IMR-90 (cell line): ENCODE data around the gene UGGT1. TPM values are rescaled to one million over a fixed set of nuclear protein-coding genes. Genes with fewer than 3 reads are reported as not detected.

Source experiments
- ATAC-seq: fragments of 200-7000 bp; cut with Tn5 transposase; 2 replicates; pipeline ENCODE4 v1.9.1; 2020; ENCODE audit warnings: low read depth, mild to moderate bottlenecking, moderate library complexity
- BruUV-seq: library from RNA; stranded (reverse); fragments of 400-500 nt; replicated peaks from 2 replicates; lab custom pipeline; 2021; lab: Mats Ljungman, UMichigan
- CTCF ChIA-PET: fragments of 300-600 bp; formaldehyde crosslinking; extraction: SDS; loops from one replicate; lab custom pipeline; 2021; ENCODE audit warnings: antibody characterized with exemption; lab: Yijun Ruan, JAX
- POLR2A ChIA-PET: fragments of 300-600 bp; sonication (Branson Sonifier 250); formaldehyde crosslinking; loops from one replicate; lab custom pipeline; 2022; ENCODE audit warnings: antibody characterized with exemption; ENCODE audit not compliant: unreplicated experiment; lab: Charles Lee
- DNase-seq: peaks from one replicate; pipeline ENCODE4 v3.0.0; 2013
- H2AFZ ChIP-seq: replicated peaks from 2 replicates; pipeline ENCODE3; 2013; ENCODE audit warnings: low read length, mild to moderate bottlenecking; ENCODE audit not compliant: poor library complexity
- H2AK5ac ChIP-seq: 2 replicates; pipeline ENCODE4 v1.6.1; 2013; ENCODE audit warnings: low read depth, low read length, inconsistent platforms
- H2AK9ac ChIP-seq: replicated peaks from 2 replicates; pipeline ENCODE3; 2013; ENCODE audit warnings: mild to moderate bottlenecking, low read depth, low read length, moderate library complexity; ENCODE audit not compliant: poor library complexity
- H2BK120ac ChIP-seq: 2 replicates; pipeline ENCODE4 v1.6.1; 2013; ENCODE audit warnings: low read depth, low read length, inconsistent platforms
- H2BK15ac ChIP-seq: 3 replicates; pipeline ENCODE4 v1.6.1; 2013; ENCODE audit warnings: low read depth, low read length, inconsistent platforms
- H2BK20ac ChIP-seq: 2 replicates; pipeline ENCODE4 v1.6.1; 2013; ENCODE audit warnings: low read depth, mild to moderate bottlenecking, inconsistent platforms, low read length, moderate library complexity
- H2BK5ac ChIP-seq: 2 replicates; pipeline ENCODE4 v1.6.1; 2013; ENCODE audit warnings: mild to moderate bottlenecking, low read depth, low read length, inconsistent platforms; ENCODE audit not compliant: poor library complexity, severe bottlenecking
- H3K14ac ChIP-seq: replicated peaks from 2 replicates; pipeline ENCODE4 v1.6.1; 2013; ENCODE audit warnings: low read depth, low read length, inconsistent platforms
- H3K18ac ChIP-seq: 2 replicates; pipeline ENCODE4 v1.6.1; 2013; ENCODE audit warnings: low read depth, low read length, control low read depth
- H3K23ac ChIP-seq: 2 replicates; pipeline ENCODE4 v1.6.1; 2013; ENCODE audit warnings: low read depth, low read length, inconsistent platforms
- H3K27ac ChIP-seq: 2 replicates; pipeline ENCODE4 v1.5.1; 2013; ENCODE audit warnings: mild to moderate bottlenecking, control low read depth, low read length; ENCODE audit not compliant: insufficient read depth
- H3K27me3 ChIP-seq: 2 replicates; pipeline ENCODE4 v1.6.1; 2013; ENCODE audit warnings: low read length; ENCODE audit not compliant: control insufficient read depth, insufficient read depth
- H3K36me3 ChIP-seq: 2 replicates; pipeline ENCODE4 v1.6.1; 2013; ENCODE audit warnings: low read length, mixed read lengths; ENCODE audit not compliant: control insufficient read depth, insufficient read depth
- H3K4ac ChIP-seq: 2 replicates; pipeline ENCODE4 v1.6.1; 2013; ENCODE audit warnings: low read depth, low read length, inconsistent platforms
- H3K4me1 ChIP-seq: 2 replicates; pipeline ENCODE4 v1.6.1; 2013; ENCODE audit warnings: low read length, mixed read lengths; ENCODE audit not compliant: control insufficient read depth, insufficient read depth
- H3K4me2 ChIP-seq: 2 replicates; pipeline ENCODE4 v1.6.1; 2013; ENCODE audit warnings: low read depth, mild to moderate bottlenecking, control low read depth, low read length, moderate library complexity
- H3K4me3 ChIP-seq: 2 replicates; pipeline ENCODE4 v1.5.1; 2013; ENCODE audit warnings: low read depth, mild to moderate bottlenecking, control low read depth, low read length, moderate library complexity; ENCODE audit not compliant: insufficient read depth
- H3K56ac ChIP-seq: 2 replicates; pipeline ENCODE4 v1.6.1; 2013; ENCODE audit warnings: low read length, inconsistent platforms; ENCODE audit not compliant: insufficient read depth; ENCODE audit errors: extremely low read depth
- H3K79me1 ChIP-seq, 2 experiments: 2 replicates each; pipeline ENCODE4 v1.6.1; 2013; ENCODE audit warnings: low read length in 2 of 2, inconsistent platforms in 1 of 2, low read depth in 1 of 2
- H3K9ac ChIP-seq: 2 replicates; pipeline ENCODE4 v1.6.1; 2013; ENCODE audit warnings: low read depth, low read length, control low read depth
- H3K9me1 ChIP-seq: 2 replicates; pipeline ENCODE4 v1.6.1; 2013; ENCODE audit warnings: low read length, inconsistent platforms; ENCODE audit not compliant: insufficient read depth
- H3K9me3 ChIP-seq: 2 replicates; pipeline ENCODE4 v1.6.1; 2013; ENCODE audit warnings: low read length; ENCODE audit not compliant: control insufficient read depth, insufficient read depth
- H4K20me1 ChIP-seq: 2 replicates; pipeline ENCODE4 v1.6.1; 2013; ENCODE audit warnings: low read length, inconsistent platforms; ENCODE audit not compliant: insufficient read depth
- H4K5ac ChIP-seq: 2 replicates; pipeline ENCODE4 v1.6.1; 2013; ENCODE audit warnings: mild to moderate bottlenecking, low read depth, low read length, control low read depth
- H4K8ac ChIP-seq, 2 experiments: 2 replicates each; pipeline ENCODE4 v1.6.1; 2013; ENCODE audit warnings: low read depth in 2 of 2, low read length in 2 of 2, control low read depth in 1 of 2, inconsistent platforms in 1 of 2
- H4K91ac ChIP-seq: 2 replicates; pipeline ENCODE4 v1.6.1; 2013; ENCODE audit warnings: low read depth, low read length, inconsistent platforms; ENCODE audit not compliant: insufficient read depth
- BHLHE40 ChIP-seq: fragments of 150-350 bp; IDR thresholded peaks from 2 replicates; pipeline ENCODE4 v1.6.1; 2016; ENCODE audit warnings: mild to moderate bottlenecking, low read depth, low read length
- CEBPB ChIP-seq: IDR thresholded peaks from 2 replicates; pipeline ENCODE4 v1.6.1; 2012; ENCODE audit warnings: low read depth, low read length, improper control_type of control experiment
- CHD1 ChIP-seq: IDR thresholded peaks from 2 replicates; pipeline ENCODE4 v1.6.1; 2012; ENCODE audit warnings: low read depth, low read length, improper control_type of control experiment
- CTCF ChIP-seq: conservative IDR thresholded peaks from 2 replicates; pipeline ENCODE4 v1.5.1; 2012; ENCODE audit warnings: mild to moderate bottlenecking, low read depth, low read length, improper control_type of control experiment
- ELK1 ChIP-seq: fragments of 150-350 bp; IDR thresholded peaks from 2 replicates; pipeline ENCODE4 v1.6.1; 2016; ENCODE audit warnings: low read depth, mild to moderate bottlenecking, low read length, moderate library complexity, borderline replicate concordance
- FOS ChIP-seq: fragments of 150-350 bp; IDR thresholded peaks from 2 replicates; pipeline ENCODE4 v1.6.1; 2016; ENCODE audit warnings: low read depth, low read length
- MAFK ChIP-seq: IDR thresholded peaks from 2 replicates; pipeline ENCODE4 v1.6.1; 2012; ENCODE audit warnings: low read depth, low read length, improper control_type of control experiment
- MAZ ChIP-seq: IDR thresholded peaks from 2 replicates; pipeline ENCODE4 v1.6.1; 2012; ENCODE audit warnings: low read depth, mild to moderate bottlenecking, low read length, improper control_type of control experiment, moderate library complexity, borderline replicate concordance
- MXI1 ChIP-seq: IDR thresholded peaks from 2 replicates; pipeline ENCODE4 v1.6.1; 2012; ENCODE audit warnings: low read depth, mild to moderate bottlenecking, low read length, moderate library complexity, borderline replicate concordance
- NFE2L2 ChIP-seq: fragments of 150-350 bp; IDR thresholded peaks from 2 replicates; pipeline ENCODE4 v1.6.1; 2016; ENCODE audit warnings: low read depth, mild to moderate bottlenecking, low read length
- POLR2A ChIP-seq: IDR thresholded peaks from 2 replicates; pipeline ENCODE4 v1.6.1; 2012; ENCODE audit warnings: mild to moderate bottlenecking, low read depth, low read length
- RAD21 ChIP-seq: IDR thresholded peaks from 2 replicates; pipeline ENCODE4 v1.6.1; 2012; ENCODE audit warnings: low read length, improper control_type of control experiment
- RCOR1 ChIP-seq: IDR thresholded peaks from 2 replicates; pipeline ENCODE4 v1.6.1; 2012; ENCODE audit warnings: mild to moderate bottlenecking, low read length, improper control_type of control experiment; ENCODE audit not compliant: insufficient replicate concordance
- RFX5 ChIP-seq: IDR thresholded peaks from 2 replicates; pipeline ENCODE4 v1.8.0; 2012; ENCODE audit warnings: low read depth, mild to moderate bottlenecking, low read length, moderate library complexity
- SMC3 ChIP-seq: fragments of 150-350 bp; IDR thresholded peaks from 2 replicates; pipeline ENCODE4 v1.6.1; 2016; ENCODE audit warnings: low read depth, mild to moderate bottlenecking, antibody characterized with exemption, low read length, moderate library complexity
- USF2 ChIP-seq: fragments of 150-350 bp; IDR thresholded peaks from 2 replicates; pipeline ENCODE4 v1.6.1; 2017; ENCODE audit warnings: mild to moderate bottlenecking, antibody characterized with exemption, low read length, low read depth
- WGBS, 2 experiments: methylation state at CpG; one replicate each; pipeline versions ENCODE4 v1.1.5 to v1.1.7; 2013; ENCODE audit warnings: missing lambda C conversion rate in 2 of 2; ENCODE audit not compliant: insufficient read length in 1 of 2; ENCODE audit errors: extremely low coverage in 2 of 2; 5-methylcytosine and 5-hydroxymethylcytosine counted together
- dilution Hi-C: fragments of 300-500 bp; cut with HindIII; formaldehyde crosslinking; loops from one replicate; pipeline ENCODE4 v1.14.3; 2018; ENCODE audit warnings: low sequenced_read_pairs; ENCODE audit not compliant: unreplicated experiment
- in situ Hi-C: fragments of 300-500 bp; cut with MboI; formaldehyde crosslinking; loops from 3 replicates; pipeline ENCODE4 v1.14.3; 2019; ENCODE audit warnings: low sequenced_read_pairs, inconsistent platforms, mixed read lengths
- intact Hi-C: fragments of 100-400 bp; cut with micrococcal nuclease; formaldehyde crosslinking; loops from 2 replicates; pipeline ENCODE4 v1.10.0; 2022
- polyA plus RNA-seq, 3 experiments: library from polyadenylated mRNA; depleted of rRNA; stranded (reverse); fragments of >200 nt; gene quantifications; 2 replicates each; pipeline ENCODE4 v1.2.3, GENCODE V29; 2012; ENCODE audit warnings: low replicate concordance in 1 of 3
- total RNA-seq: library from RNA; depleted of rRNA; stranded (reverse); fragments of >200 nt; gene quantifications from 2 replicates; pipeline ENCODE4 v1.2.3, GENCODE V29; 2012

Gene UGGT1
- total and polyA plus RNA-seq, 2 of the 4 experiments (the other 2 are of a cell fraction), result 26.1 to 71.3 TPM

GRCh38 chr2:128162266-128162665, 71.3 kb downstream of the UGGT1 start:
- Histone ChIP-seq H4K91ac (no peak overlapping the region), H2AK5ac (no peak overlapping the region), H3K18ac (no peak overlapping the region), H2AK9ac (no peak overlapping the region), H4K8ac (no peak overlapping the region), H3K36me3 (peaks cover 31% of the 10 kb centered on the region), H4K20me1 (no peaks in the 10 kb centered on the region), H3K14ac (no peak overlapping the region), H3K79me1 (peaks cover 6 to 11% of the 10 kb centered on the region in 2 experiments; a peak in 2 of 4 replicates), H2BK5ac (no peak overlapping the region), H3K4me1 (peaks cover 2% of the 10 kb centered on the region; the same call in 1 of the 2 replicates), H3K9me1 (0 out of 2 replicates have a peak, but pooled peaks cover 3% of the 10 kb centered on the region), H3K27me3 (no peaks in the 10 kb centered on the region), H2BK120ac (no peak overlapping the region), H3K4me3 (no peak overlapping the region), H3K56ac (no peak overlapping the region), H2AFZ (no peak overlapping the region), H3K4me2 (no peak overlapping the region), H3K27ac (no peak overlapping the region), H2BK20ac (no peak overlapping the region), H2BK15ac (no peak overlapping the region), H3K9me3 (no peaks in the 10 kb centered on the region), H4K5ac (no peak overlapping the region), H3K23ac (no peak overlapping the region), H3K9ac (no peak overlapping the region), H3K4ac (no peak overlapping the region)
- 93% methylated on average over 2 of the region's 2 CpGs; no CpG with 5 or more reads in 1 of the 2 experiments for WGBS, 2 experiments
- DNase-seq, result no peak
- CTCF ChIA-PET, result no interaction called here
- dilution Hi-C loops (no loop called here), intact Hi-C loops (no loop called here), in situ Hi-C loops (loop anchor here (25.0 kb wide), 1 partner anchor 1700 kb away; no protein-coding TSS in a partner anchor)
- no TSS peak for BruUV-seq
- no peak for TF ChIP-seq FOS
- no peak for TF ChIP-seq POLR2A
- no peak for TF ChIP-seq RFX5
- TF ChIP-seq RAD21, result no peak
- TF ChIP-seq SMC3, result no peak
- no peak for TF ChIP-seq BHLHE40
- no peak for TF ChIP-seq CEBPB
- TF ChIP-seq ELK1, result no peak
- TF ChIP-seq USF2, result no peak
- TF ChIP-seq CHD1, result no peak
- no peak for TF ChIP-seq RCOR1
- no peak for TF ChIP-seq NFE2L2
- no peak for TF ChIP-seq CTCF
- TF ChIP-seq MXI1, result no peak
- TF ChIP-seq MAFK, result no peak
- TF ChIP-seq MAZ, result no peak
- ATAC-seq, result no peak
- POLR2A ChIA-PET, result no interaction called here
